ENCODE data around the gene NCBP3. TPM values are rescaled to one million over a fixed set of nuclear protein-coding genes. Genes with fewer than 3 reads are reported as not detected.

NCBP3 gene
- total and polyA plus RNA-seq, 2 of the 8 experiments (the other 6 are each of a cell fraction or from before 2014, with no cell fraction given): 19.6 to 46.1 TPM

GRCh38 chr17:3768341-3768740 lies 77.7 kb downstream of the NCBP3 start:
- Histone ChIP-seq H3K4me2 (ENCODE audit: insufficient read depth in 1 of 2, low read depth in 2 of 2, low read length in 2 of 2) (no peak overlapping the region), H3K18ac (ENCODE audit: extremely low read depth, low read length) (no peak overlapping the region), H3K56ac (replicated peaks; ENCODE audit: insufficient read length, low read depth, low read length) (no peak overlapping the region), H4K8ac (ENCODE audit: extremely low read depth, insufficient read depth, low read length) (no peak overlapping the region), H2BK12ac (ENCODE audit: low read depth, low read length) (no peak overlapping the region), H2BK15ac (ENCODE audit: low read length) (no peak overlapping the region), H2BK5ac (ENCODE audit: low read depth, low read length) (no peak overlapping the region), H3K36me3 (ENCODE audit: control insufficient read depth in 2 of 4, insufficient read depth in 4 of 4, low read length in 3 of 4) (no peaks in the 10 kb centered on the region), H3K79me2 (ENCODE audit: control insufficient read depth in 1 of 2, insufficient read depth in 2 of 2, low read length in 2 of 2) (no peaks in the 10 kb centered on the region), H3K14ac (ENCODE audit: insufficient read length) (peak overlapping the region; percentile 33), H3K4me1 (replicated peaks in 1 of 4; ENCODE audit: control insufficient read depth in 3 of 4, insufficient read depth in 4 of 4, low read length in 3 of 4) (peaks cover 0 to 14% (median 2%) of the 10 kb centered on the region in 4 experiments; a peak in 2 of 7 replicates), H3K23ac (ENCODE audit: insufficient read length) (no peak overlapping the region), H3K4me3 (ENCODE audit: extremely low read depth in 1 of 4, insufficient read depth in 2 of 4, low read depth in 3 of 4, low read length in 4 of 4) (no peak overlapping the region), H3K27me3 (replicated peaks in 1 of 4; ENCODE audit: control insufficient read depth in 3 of 4, extremely low read depth in 1 of 4, insufficient read depth in 3 of 4, low read length in 3 of 4) (no peaks in the 10 kb centered on the region), H3K23me2 (ENCODE audit: low read depth, low read length) (no peaks in the 10 kb centered on the region), H2AK5ac (ENCODE audit: low read depth, low read length) (no peak overlapping the region), H3K9ac (replicated peaks in 1 of 4; ENCODE audit: extremely low read depth in 1 of 4, low read depth in 3 of 4, low read length in 3 of 4) (no peak overlapping the region), H2AFZ (ENCODE audit: low read length) (no peak overlapping the region), H3K79me1 (ENCODE audit: low read depth, low read length) (no peaks in the 10 kb centered on the region), H4K5ac (ENCODE audit: insufficient read length, low read depth, low read length) (no peak overlapping the region), H3K4ac (replicated peaks; ENCODE audit: insufficient read length, low read depth, low read length) (no peak overlapping the region), H4K20me1 (replicated peaks in 1 of 2; ENCODE audit: control insufficient read depth in 1 of 2, insufficient read depth in 2 of 2, low read length in 2 of 2) (no peaks in the 10 kb centered on the region), H2BK120ac (replicated peaks; ENCODE audit: low read depth, low read length) (no peak overlapping the region), H2BK20ac (ENCODE audit: low read length) (no peak overlapping the region), H3K27ac (ENCODE audit: low read depth, low read length) (no peak overlapping the region), H3K9me3 (ENCODE audit: insufficient read depth in 2 of 2, low read depth in 1 of 2, low read length in 1 of 2) (no peaks in the 10 kb centered on the region), H4K91ac (replicated peaks; ENCODE audit: insufficient read length, low read length) (no peak overlapping the region)
- WGBS, 2 experiments (ENCODE audit: extremely low coverage in 1 of 2, insufficient coverage in 1 of 2, insufficient read length in 1 of 2, insufficient replicate concordance in 2 of 2, low coverage in 1 of 2, low lambda C conversion rate in 2 of 2, missing lambda C conversion rate in 1 of 2): 90% methylated on average over 9 of the region's 9 CpGs; no CpG with 5 or more reads in 1 of the 2 experiments
- ChIA-PET POLR2A (ENCODE audit: partially characterized antibody) (interaction anchor here (1.0 kb wide), 1 partner anchor 45 kb away, joined by 7 read pairs; the partner anchor contains the start of gene HASPIN), CTCF (ENCODE audit: partially characterized antibody) (interaction anchor here (0.9 to 11.5 kb wide), 3 partner anchors 9 to 249 kb away, joined by 3 to 132 read pairs (median 4); no protein-coding TSS in a partner anchor)
- DNase-seq (ENCODE audit: low read depth in 1 of 2, low spot score in 2 of 2) (no peak), FAIRE-seq (no peak)
- TF ChIP-seq SIX5 (IDR thresholded peaks at IDR 0.05; ENCODE audit: low read depth, low read length) (no peak), JUND (IDR thresholded peaks at IDR 0.05; ENCODE audit: low read length) (no peak), BACH1 (IDR thresholded peaks at IDR 0.05; ENCODE audit: low read length) (no peak)
